Activated T-cell treated with anti-CD3 and anti-CD28 coated beads, Interleukin-2, amount 50 U/mL, for 72 hours (primary cell): Measurements from ENCODE around the gene RCBTB2. TPM values are rescaled to one million over a fixed set of nuclear protein-coding genes. Genes with fewer than 3 reads are reported as not detected.
A peak's percentile ranks its signal among the peaks of the same experiment; 100 is the strongest.
"Not testable (repeated sequence)": the region's sequence is repeated elsewhere in the genome, so short reads cannot be mapped to it uniquely, and the experiment has no call there.

ENCODE experiments used
- ATAC-seq, 2 donors: fragments of 150-1000 bp; cut with Tn5 transposase; replicated peaks in 1 of 2; 2 replicates each; pipeline ENCODE4 v1.10.0; 2021; ENCODE audit warnings: moderate library complexity in 2 of 2, mild to moderate bottlenecking in 1 of 2
- DNase-seq, 2 donors: peaks; one replicate each; pipeline ENCODE4 v3.0.0; 2021 to 2022; ENCODE audit warnings: mixed read lengths in 1 of 2
- H3K27ac Mint-ChIP-seq: one replicate; pipeline ENCODE4 v1.8.0; 2022; ENCODE audit warnings: mild to moderate bottlenecking, moderate library complexity, mixed read lengths
- H3K27me3 Mint-ChIP-seq: one replicate; pipeline ENCODE4 v1.8.0; 2022; ENCODE audit warnings: low read depth, mixed read lengths
- H3K36me3 Mint-ChIP-seq, 2 donors: one replicate each; pipeline ENCODE4 v1.8.0; 2022; ENCODE audit warnings: mixed read lengths in 2 of 2, mild to moderate bottlenecking in 1 of 2; ENCODE audit not compliant: insufficient read depth in 2 of 2
- H3K4me1 Mint-ChIP-seq: one replicate; pipeline ENCODE4 v1.8.0; 2022; ENCODE audit warnings: low read depth, mixed read lengths
- H3K4me3 Mint-ChIP-seq, 2 donors: one replicate each; pipeline ENCODE4 v1.8.0; 2022; ENCODE audit warnings: mild to moderate bottlenecking in 2 of 2, mixed read lengths in 2 of 2, moderate library complexity in 2 of 2
- H3K9me3 Mint-ChIP-seq, 2 donors: one replicate each; pipeline ENCODE4 v1.8.0; 2022; ENCODE audit warnings: mixed read lengths in 2 of 2
- total RNA-seq, 2 donors: library from RNA; stranded (reverse); gene quantifications; one replicate each; pipeline ENCODE4 v1.2.3, GENCODE V29; 2022

Gene RCBTB2
- 1 to 10 TPM; 2.6 to 2.7 TPM for total RNA-seq

DNA sequence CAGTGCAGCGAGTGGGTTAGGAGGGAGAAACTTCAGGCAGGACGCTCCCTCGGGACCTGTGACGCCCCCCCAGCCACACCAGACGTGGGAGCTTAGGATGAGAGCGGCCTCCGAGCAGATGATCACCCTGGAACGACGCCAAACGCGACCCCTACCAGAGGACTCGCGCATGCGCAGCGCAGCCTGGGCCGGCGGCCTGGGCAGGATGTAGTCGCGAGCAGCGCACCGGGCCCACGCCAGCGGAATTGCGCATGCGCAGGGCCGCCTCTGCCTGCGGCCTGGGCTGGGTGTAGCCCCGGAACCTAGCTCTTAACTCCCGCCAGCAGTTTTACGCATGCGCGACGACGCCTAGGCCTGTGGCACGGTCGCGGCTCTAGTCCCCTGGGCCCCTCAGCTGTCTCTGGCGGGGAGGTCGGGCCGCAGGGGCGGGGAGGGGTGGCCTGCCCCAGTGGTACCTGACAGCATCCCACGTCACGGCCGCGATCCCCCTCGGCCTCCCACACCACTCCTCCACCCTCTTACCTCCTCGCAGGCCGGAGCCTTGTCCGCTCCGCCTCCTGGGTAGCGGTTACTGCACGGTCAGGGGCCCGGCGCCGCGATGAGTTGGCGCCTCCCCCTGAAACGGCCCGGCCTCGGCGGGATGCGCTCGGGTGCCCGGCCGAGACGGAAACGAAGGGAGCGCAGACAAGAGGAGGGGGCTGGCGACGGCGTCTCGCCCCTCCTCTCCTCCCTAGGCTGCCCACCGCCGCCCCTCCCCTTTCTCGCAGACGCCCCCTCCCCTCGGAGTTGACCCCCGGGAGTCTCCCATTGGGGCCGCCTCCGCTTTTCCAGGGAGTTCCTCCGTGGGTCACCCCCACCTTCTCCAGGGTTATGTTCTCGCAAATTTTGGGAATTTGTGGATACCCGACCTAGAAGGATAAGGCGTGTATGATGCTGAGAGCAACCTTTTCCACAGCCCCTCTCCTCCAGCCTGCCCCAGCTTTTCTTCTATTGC is at the start of gene RCBTB2:
RCBTB2 (minus strand) TSS at position 575 of the 994 bp plus-strand sequence. CDS start 11,141 bp downstream, outside the sequence.
- H3K4me1 Mint-ChIP-seq = peaks cover 32% of the 10 kb centered on the region
- H3K27ac Mint-ChIP-seq = peak within 1 kb of the TSS; percentile 99
- DNase-seq (peak; percentile 99), ATAC-seq (peak; percentile 91 to 93)
- H3K36me3 Mint-ChIP-seq = peaks cover 2% of the 10 kb centered on the region in 2 donors
- peak within 1 kb of the TSS; percentile 91 to 98 for H3K4me3 Mint-ChIP-seq
- no peaks in the 10 kb centered on the region for H3K27me3 Mint-ChIP-seq
- H3K9me3 Mint-ChIP-seq = peaks cover 7% of the 10 kb centered on the region in 2 donors

DNA sequence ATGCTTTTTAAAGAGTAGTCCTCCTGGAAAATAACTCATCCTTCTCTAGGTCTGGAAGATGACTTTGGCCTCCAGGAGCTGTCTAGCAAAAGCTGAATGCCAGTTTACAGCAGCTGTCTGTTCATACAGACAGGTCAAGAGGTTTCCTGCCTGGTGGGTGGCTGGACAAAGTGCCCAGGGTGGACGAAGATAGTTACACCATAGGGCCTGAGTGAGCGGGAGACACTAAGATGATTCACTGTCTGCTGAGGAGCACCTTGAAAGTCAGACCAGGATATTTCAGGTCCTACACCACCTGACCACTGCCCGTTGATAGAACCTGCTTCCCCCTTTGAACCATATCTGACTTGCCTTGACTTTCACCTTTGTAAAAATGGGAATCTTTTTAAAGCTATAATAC is 49.2 kb upstream of the RCBTB2 start:
- H3K36me3 Mint-ChIP-seq = no peaks in the 10 kb centered on the region
- H3K27me3 Mint-ChIP-seq = peaks cover 44% of the 10 kb centered on the region
- H3K27ac Mint-ChIP-seq = no peak overlapping the region
- ATAC-seq = no peak
- no peaks in the 10 kb centered on the region for H3K9me3 Mint-ChIP-seq
- H3K4me1 Mint-ChIP-seq = peaks cover 17% of the 10 kb centered on the region
- no peak overlapping the region for H3K4me3 Mint-ChIP-seq
- no peak for DNase-seq

DNA sequence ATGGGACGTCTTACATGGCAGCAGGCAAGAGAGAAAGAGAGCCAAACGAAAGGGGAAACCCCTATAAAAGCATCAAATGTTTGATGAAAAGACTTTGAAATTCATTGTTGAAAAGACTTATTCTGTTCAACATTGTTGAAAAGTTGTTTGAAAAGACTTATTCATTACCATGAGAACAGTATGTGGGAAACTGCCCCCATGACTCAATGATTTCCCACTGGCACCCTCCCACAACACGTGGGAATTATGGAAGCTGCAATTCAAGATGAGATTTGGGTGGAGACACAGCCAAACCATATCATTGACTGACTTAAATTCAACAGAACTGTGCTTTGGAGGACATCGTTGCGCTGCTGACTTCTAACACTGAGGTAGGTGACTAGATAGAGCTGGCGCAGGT is 48.0 kb upstream of the RCBTB2 start:
- Mint-ChIP-seq H3K9me3 (no peaks in the 10 kb centered on the region), H3K27ac (peak overlapping the region; percentile 6), H3K4me3 (no peak overlapping the region), H3K36me3 (no peaks in the 10 kb centered on the region), H3K27me3 (peaks cover 52% of the 10 kb centered on the region), H3K4me1 (peaks cover 7% of the 10 kb centered on the region)
- ATAC-seq = no peak
- DNase-seq = no peak

DNA sequence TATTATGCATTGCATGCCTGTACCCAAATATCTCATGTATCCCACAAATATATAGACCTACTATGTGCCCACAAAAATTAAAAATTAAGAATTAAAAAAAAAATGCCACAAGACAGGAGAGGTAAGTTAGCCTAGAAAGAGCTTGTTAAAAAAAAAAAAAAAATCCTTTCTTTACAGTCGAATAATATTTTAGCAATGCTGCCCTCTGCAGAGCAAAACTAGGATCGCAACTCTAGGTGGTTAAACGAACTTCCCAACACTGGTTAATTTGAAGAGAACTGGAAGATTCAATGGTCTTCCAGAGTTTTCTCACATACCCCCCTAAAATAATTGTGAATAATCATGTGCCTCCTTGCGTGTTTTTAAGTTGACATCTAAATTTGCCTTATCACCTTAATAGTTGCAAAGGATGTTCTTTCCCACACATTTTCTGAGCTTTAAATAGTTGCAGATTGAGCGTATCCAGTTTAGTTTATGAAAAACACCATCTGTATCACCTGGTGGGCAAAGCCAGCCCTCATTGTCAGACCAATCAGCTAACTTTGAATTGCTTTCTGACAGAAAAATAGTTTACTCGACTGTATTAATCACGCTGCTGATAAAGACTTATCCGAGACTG is 47.4 kb upstream of the RCBTB2 start:
- Mint-ChIP-seq H3K9me3 (no peaks in the 10 kb centered on the region), H3K27me3 (peaks cover 58% of the 10 kb centered on the region), H3K27ac (peak overlapping the region; percentile 6), H3K4me1 (peaks cover 7% of the 10 kb centered on the region), H3K36me3 (no peaks in the 10 kb centered on the region), H3K4me3 (no peak overlapping the region)
- ATAC-seq = peak in 1 of 2 donors; percentile 35
- DNase-seq = peak; percentile 59 to 68

DNA sequence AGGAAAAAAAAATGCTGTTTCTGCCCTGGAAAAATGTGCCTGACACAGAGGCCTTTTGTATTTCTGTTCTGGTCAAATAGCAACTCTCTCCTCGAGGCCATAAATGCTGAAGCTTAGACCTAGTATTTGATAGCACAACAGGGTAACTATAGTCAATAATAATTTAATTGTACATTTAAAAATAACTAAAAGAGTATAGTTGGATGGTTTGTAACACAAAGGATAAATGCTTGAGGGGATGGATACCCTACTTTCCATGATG is 47.0 kb upstream of the RCBTB2 start:
- peaks cover 58% of the 10 kb centered on the region for H3K27me3 Mint-ChIP-seq
- H3K36me3 Mint-ChIP-seq, H3K9me3 Mint-ChIP-seq, ATAC-seq, H3K4me1 Mint-ChIP-seq, H3K4me3 Mint-ChIP-seq, DNase-seq, H3K27ac Mint-ChIP-seq: not testable (repeated sequence)

DNA sequence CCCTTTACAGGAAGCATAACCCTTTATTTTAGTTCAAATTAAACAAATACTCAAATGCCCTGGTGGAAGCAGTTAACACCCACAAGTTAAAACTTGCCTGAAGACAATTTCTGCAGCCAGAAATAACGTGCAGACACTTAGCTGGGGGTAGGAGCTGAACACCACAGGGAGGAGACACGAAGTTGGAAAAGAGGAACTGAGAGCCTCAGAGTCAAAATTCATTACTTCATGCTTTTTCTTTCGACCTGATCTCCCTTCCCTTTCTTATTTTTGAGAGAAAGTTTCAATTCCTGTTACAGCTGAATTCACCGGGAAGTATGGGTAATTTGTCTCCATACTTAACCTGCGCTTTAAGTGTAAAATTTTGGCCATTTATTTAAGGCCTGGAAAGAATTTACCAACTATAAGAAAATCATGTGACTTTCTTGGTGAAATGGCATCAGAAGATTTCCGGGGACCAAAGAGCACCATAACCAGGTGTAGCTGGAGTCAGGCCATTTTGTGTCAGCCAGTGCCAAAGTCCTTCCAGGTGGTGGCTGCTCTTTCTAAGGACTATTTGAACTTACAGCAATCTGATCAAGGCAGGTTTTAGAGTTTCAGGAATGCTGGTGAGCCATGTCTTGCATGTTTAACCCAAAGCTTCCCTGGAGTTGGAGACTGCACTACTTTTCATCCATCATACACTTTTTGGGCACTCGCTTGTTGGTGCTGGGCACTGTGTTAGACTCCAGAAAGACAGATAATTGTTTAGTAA is 46.5 kb upstream of the RCBTB2 start:
- no peaks in the 10 kb centered on the region for H3K36me3 Mint-ChIP-seq
- H3K27me3 Mint-ChIP-seq = peaks cover 53% of the 10 kb centered on the region
- no peak for DNase-seq
- peaks cover 7% of the 10 kb centered on the region for H3K4me1 Mint-ChIP-seq
- no peaks in the 10 kb centered on the region for H3K9me3 Mint-ChIP-seq
- no peak overlapping the region for H3K4me3 Mint-ChIP-seq
- no peak overlapping the region for H3K27ac Mint-ChIP-seq
- ATAC-seq = no peak

DNA sequence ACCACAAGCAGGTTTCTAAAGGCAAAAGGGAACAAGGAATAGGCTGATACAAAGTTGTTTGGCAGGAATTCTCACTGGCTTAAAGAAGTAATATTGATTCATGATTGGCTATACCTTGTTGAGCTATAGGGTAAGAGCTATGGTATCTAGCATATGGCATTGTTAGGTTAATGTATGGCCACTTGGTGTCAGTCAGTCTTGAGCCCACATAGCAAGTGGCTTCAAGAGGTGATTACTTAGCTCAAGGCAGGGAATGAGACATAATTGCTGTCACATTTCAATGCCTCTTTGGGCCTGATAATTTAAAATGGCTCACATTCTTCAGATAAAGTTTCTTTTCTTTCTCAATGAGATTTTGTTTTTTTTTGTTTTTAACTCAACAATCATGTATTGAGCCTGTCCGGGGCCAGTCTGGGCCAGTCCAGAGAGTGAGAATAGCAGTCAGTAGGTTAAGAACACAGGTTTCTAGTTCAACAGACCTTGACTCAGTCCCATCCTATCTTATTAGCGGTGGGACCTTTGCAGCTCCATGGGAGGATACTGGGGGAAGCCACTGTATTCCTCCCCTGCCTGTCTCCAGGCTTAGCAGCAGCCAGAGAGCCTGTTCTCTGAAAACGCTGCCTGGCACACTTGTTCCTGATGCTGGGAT is 45.8 kb upstream of the RCBTB2 start:
- H3K9me3 Mint-ChIP-seq = no peaks in the 10 kb centered on the region
- peaks cover 7% of the 10 kb centered on the region for H3K4me1 Mint-ChIP-seq
- peaks cover 46% of the 10 kb centered on the region for H3K27me3 Mint-ChIP-seq
- H3K4me3 Mint-ChIP-seq = no peak overlapping the region
- no peak overlapping the region for H3K27ac Mint-ChIP-seq
- ATAC-seq (no peak), DNase-seq (no peak)
- H3K36me3 Mint-ChIP-seq = no peaks in the 10 kb centered on the region

DNA sequence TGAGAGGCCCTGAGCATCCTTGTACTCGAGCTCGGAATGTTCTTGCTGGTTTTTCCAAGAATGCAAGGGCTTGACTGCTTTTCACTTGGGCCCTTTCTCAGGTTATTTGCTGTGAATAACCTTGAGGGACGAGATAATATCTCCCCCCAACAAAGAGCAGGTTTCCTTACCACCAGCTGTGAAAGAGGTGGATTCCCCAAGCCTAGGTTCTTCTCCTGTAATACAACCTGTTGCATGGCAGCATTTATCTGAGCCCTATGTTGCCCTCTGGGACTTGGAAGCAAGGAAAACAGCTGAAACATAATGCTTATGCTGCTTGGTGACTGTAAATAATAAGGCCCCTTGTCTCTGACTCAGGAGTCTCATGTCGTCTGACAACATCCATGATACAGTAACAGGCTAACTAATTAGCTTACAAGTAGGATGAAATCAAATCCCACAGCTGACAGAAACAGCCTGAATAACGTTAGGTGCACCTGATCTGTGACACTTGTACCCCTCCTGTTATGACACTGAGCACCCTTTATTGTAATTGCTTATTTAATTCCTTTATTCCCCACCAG is 43.6 kb upstream of the RCBTB2 start:
- Mint-ChIP-seq H3K9me3 (no peaks in the 10 kb centered on the region), H3K4me1 (peaks cover 7% of the 10 kb centered on the region), H3K36me3 (no peaks in the 10 kb centered on the region), H3K4me3 (no peak overlapping the region), H3K27ac (no peak overlapping the region), H3K27me3 (peaks cover 33% of the 10 kb centered on the region)
- no peak for DNase-seq
- no peak for ATAC-seq

DNA sequence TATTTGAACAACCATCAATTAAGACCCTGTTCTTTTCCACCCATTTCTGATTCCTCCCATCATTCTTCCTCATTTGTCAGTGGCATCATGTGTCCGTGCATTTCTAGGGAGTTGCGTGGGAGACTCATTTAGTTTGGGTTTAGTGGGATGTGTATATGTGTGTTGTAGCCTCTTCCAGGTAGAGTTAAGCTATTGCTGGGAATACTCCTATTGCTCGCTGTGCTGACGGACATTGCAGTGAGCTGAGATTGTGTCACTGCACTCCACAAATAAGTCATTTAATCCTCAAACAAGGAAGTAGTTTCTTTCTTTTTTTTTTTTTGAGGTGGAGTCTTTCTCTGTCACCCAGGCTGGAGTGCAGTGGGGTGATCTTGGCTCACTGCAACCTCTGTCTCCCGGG is 42.2 kb upstream of the RCBTB2 start:
- H3K9me3 Mint-ChIP-seq = no peaks in the 10 kb centered on the region
- no peak overlapping the region for H3K4me3 Mint-ChIP-seq
- H3K36me3 Mint-ChIP-seq = no peaks in the 10 kb centered on the region
- peaks cover 32% of the 10 kb centered on the region for H3K27me3 Mint-ChIP-seq
- H3K4me1 Mint-ChIP-seq = no peaks in the 10 kb centered on the region
- ATAC-seq (no peak), DNase-seq (no peak)
- no peak overlapping the region for H3K27ac Mint-ChIP-seq

DNA sequence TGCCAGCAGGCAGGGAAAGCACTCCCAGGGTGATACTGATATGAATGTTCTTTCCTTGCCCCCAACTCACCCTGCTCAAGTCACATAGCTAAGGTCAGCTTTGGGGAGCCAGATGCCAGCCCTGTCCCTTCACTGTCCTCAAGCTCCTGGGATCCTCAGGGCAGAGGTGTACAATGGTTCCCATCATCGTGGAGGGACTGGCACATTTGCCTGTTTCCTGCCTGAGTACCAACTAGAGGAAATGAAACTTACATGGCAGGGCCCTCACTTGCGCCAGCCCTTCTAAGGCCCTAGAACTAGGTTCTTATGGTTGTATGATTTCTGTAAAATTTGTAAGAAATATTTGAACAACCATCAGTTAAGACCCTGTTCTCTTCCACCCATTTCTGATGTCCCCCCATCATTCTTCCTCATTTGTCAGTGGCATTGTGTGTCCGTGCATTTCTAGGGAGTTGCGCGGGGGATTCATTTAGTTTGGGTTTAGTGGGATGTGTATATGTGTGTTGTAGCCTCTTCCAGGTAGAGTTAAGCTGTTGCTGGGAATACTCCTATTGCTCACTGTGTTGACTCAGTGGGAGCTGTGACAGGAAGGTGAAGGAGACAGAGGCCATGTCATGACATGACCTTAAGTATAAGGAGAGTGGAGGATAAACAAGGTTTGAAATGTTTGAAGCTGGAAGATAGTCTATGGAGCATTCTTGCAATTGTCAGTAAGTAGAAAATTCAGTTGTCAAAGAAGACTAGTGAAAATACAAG is 41.3 kb upstream of the RCBTB2 start:
- no peaks in the 10 kb centered on the region for H3K9me3 Mint-ChIP-seq
- ATAC-seq = no peak
- H3K4me3 Mint-ChIP-seq = no peak overlapping the region
- H3K4me1 Mint-ChIP-seq = no peaks in the 10 kb centered on the region
- DNase-seq = no peak
- no peak overlapping the region for H3K27ac Mint-ChIP-seq
- peaks cover 41% of the 10 kb centered on the region for H3K27me3 Mint-ChIP-seq
- no peaks in the 10 kb centered on the region for H3K36me3 Mint-ChIP-seq

DNA sequence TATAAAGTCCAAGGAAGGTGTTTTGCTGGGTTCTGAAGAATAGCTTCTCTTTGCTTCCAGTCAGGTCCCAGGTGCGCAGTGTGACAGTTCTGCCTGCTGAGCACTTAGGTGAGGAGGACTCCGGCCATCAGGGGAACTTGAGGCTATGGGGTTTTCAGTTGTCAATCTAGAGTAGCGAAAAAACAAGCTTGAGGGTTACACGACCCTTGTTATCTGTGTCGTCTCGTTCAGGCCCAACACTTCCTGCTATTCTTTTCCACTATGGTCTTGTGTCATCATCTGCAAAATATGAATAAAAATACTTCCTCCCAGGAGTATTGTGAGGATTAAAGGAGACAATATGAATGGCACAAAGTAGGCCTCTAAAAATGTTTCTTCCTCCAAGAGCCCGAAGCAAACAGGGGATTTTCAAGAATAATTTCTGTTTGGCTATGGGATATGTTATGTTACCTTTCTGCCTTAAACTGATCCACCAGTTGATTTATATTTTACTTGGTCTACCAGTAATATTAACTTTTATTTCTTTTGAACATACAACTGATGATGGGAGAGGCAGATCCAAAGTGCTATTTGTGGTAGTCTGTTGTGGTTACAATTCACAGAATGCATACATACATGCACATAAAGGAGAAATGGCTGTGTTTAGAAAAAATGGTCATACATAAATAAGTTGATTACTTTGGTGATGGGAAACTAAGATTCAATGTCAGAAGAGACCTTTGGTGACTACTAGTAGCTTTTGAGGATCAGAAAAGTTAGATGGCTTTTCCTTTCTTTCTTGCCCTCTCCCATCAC is 40.5 kb upstream of the RCBTB2 start:
- no peaks in the 10 kb centered on the region for H3K9me3 Mint-ChIP-seq
- no peaks in the 10 kb centered on the region for H3K36me3 Mint-ChIP-seq
- no peaks in the 10 kb centered on the region for H3K4me1 Mint-ChIP-seq
- no peak overlapping the region for H3K27ac Mint-ChIP-seq
- peaks cover 49% of the 10 kb centered on the region for H3K27me3 Mint-ChIP-seq
- ATAC-seq = no peak
- no peak overlapping the region for H3K4me3 Mint-ChIP-seq
- no peak for DNase-seq
